ENCODE results near the gene HAVCR1.
"Not testable (repeated sequence)": the region's sequence is repeated elsewhere in the genome, so short reads cannot be mapped to it uniquely, and the experiment has no call there.

DNA sequence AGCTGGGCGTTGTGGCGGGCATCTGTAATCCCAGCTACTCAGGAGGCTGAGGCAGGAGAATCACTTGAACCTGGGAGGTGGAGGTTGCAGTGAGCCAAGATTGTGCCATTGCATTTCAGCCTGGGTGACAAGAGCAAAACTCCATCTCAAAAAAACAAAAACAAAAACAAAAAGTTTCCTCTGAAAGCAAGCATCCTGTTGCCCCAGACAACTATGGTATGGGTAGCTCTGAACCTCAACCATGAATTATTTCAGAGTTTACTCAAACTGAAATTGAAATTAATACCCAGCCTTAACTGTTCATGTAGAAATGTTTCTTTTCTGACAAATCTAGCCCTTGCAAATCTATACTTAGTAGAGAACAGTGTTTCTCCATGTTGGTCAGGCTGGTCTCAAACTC is 31.3 kb downstream of the HAVCR1 start:
- not testable (repeated sequence) for TF ChIP-seq CTCF (IDR thresholded peaks at IDR 0.05); POLR2AphosphoS5 (IDR thresholded peaks at IDR 0.05; ENCODE audit: low read depth, low read length); REST (IDR thresholded peaks at IDR 0.05; ENCODE audit: insufficient read depth in 1 of 2, low read depth in 2 of 2, low read length in 1 of 2); SIN3A (IDR thresholded peaks at IDR 0.05; ENCODE audit: borderline replicate concordance, insufficient read depth, low read depth, low read length); TCF7L2 (IDR thresholded peaks at IDR 0.05; ENCODE audit: low read depth, low read length)
